Measurements from ENCODE around the gene MGMT. TPM values are rescaled to one million over a fixed set of nuclear protein-coding genes. Genes with fewer than 3 reads are reported as not detected.

Gene MGMT
- total RNA-seq, 2 donors from 2014 or later = 28.6 to 33.7 TPM

GRCh38 chr10:129505500-129506075 is 38.5 kb downstream of the MGMT start:
- Histone ChIP-seq H3K27ac (ENCODE audit: low read depth, low read length) (no peak overlapping the region), H3K9me3 (ENCODE audit: control insufficient read depth, low read length) (no peaks in the 10 kb centered on the region), H3K4me1 (ENCODE audit: control insufficient read depth, insufficient read depth, low read length) (peaks cover 4% of the 10 kb centered on the region), H3K4me3 (ENCODE audit: low read length) (no peak overlapping the region), H3K27me3 (ENCODE audit: control insufficient read depth, insufficient read depth, low read length, poor library complexity, severe bottlenecking) (no peaks in the 10 kb centered on the region), H3K9ac (ENCODE audit: extremely low read depth, low read length, poor library complexity, severe bottlenecking) (no peak overlapping the region), H3K36me3 (ENCODE audit: control insufficient read depth, insufficient read depth, low read length) (no peaks in the 10 kb centered on the region)
- no peak for DNase-seq
- Mint-ChIP-seq H3K27me3 (ENCODE audit: insufficient read depth) (no peaks in the 10 kb centered on the region), H3K27ac (no peak overlapping the region), H3K4me3 (no peak overlapping the region), H3K4me1 (no peaks in the 10 kb centered on the region), H3K36me3 (ENCODE audit: low read depth) (peaks cover 9% of the 10 kb centered on the region), H3K9me3 (peaks cover 9% of the 10 kb centered on the region)
- no peak for TF ChIP-seq CTCF (conservative IDR thresholded peaks at IDR 0.05)
- 50 to 68% methylated on average over 2 to 4 of the region's 4 CpGs for WGBS, 2 experiments (ENCODE audit: insufficient coverage in 1 of 2, insufficient read length in 1 of 2)

DNA sequence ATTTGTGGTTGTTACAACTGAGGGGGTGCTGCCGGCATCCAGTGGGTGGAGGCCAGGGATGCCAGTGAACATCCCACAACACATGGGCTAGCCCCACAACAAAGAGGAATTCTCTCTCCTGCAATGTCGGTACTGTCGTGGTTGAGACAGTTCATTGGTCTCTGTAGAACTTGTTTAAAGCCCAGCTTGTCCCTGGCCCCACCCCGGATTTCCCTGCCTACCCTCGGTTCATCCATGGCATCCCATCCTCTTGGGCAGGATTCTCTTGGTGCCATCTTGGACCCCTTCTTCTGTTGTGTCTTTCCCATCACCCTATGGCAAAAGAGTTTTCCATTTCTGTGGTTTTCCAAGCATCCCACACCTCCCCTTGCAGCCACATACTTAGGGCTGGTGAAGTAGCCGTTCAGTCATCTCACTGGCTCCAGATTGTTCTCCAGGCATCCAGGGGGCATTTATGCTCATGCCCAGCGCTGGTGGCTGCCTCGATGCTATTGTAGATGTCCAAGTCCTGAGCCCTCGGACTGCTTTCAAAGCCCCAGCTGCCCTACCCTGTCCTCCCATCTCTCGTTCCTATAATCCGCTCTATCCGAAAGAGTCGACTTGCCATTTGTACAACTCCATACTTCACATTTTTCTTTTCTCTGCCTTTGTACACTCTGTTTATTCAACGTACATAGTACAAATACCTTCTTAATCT is 39.2 kb downstream of the MGMT start:
- Mint-ChIP-seq H3K27me3 (ENCODE audit: insufficient read depth) (no peaks in the 10 kb centered on the region), H3K27ac (no peak overlapping the region), H3K4me3 (no peak overlapping the region), H3K4me1 (no peaks in the 10 kb centered on the region), H3K9me3 (peaks cover 9% of the 10 kb centered on the region), H3K36me3 (ENCODE audit: low read depth) (peaks cover 6% of the 10 kb centered on the region)
- Histone ChIP-seq H3K4me1 (ENCODE audit: control insufficient read depth, insufficient read depth, low read length) (no peaks in the 10 kb centered on the region), H3K4me3 (ENCODE audit: low read length) (no peak overlapping the region), H3K27ac (ENCODE audit: low read depth, low read length) (no peak overlapping the region), H3K9ac (ENCODE audit: extremely low read depth, low read length, poor library complexity, severe bottlenecking) (no peak overlapping the region), H3K9me3 (ENCODE audit: control insufficient read depth, low read length) (no peaks in the 10 kb centered on the region), H3K27me3 (ENCODE audit: control insufficient read depth, insufficient read depth, low read length, poor library complexity, severe bottlenecking) (no peaks in the 10 kb centered on the region), H3K36me3 (ENCODE audit: control insufficient read depth, insufficient read depth, low read length) (no peaks in the 10 kb centered on the region)
- TF ChIP-seq CTCF (conservative IDR thresholded peaks at IDR 0.05) = no peak
- 84 to 87% methylated on average over 10 to 14 of the region's 14 CpGs for WGBS, 2 experiments (ENCODE audit: insufficient coverage in 1 of 2, insufficient read length in 1 of 2)
- DNase-seq = no peak

DNA sequence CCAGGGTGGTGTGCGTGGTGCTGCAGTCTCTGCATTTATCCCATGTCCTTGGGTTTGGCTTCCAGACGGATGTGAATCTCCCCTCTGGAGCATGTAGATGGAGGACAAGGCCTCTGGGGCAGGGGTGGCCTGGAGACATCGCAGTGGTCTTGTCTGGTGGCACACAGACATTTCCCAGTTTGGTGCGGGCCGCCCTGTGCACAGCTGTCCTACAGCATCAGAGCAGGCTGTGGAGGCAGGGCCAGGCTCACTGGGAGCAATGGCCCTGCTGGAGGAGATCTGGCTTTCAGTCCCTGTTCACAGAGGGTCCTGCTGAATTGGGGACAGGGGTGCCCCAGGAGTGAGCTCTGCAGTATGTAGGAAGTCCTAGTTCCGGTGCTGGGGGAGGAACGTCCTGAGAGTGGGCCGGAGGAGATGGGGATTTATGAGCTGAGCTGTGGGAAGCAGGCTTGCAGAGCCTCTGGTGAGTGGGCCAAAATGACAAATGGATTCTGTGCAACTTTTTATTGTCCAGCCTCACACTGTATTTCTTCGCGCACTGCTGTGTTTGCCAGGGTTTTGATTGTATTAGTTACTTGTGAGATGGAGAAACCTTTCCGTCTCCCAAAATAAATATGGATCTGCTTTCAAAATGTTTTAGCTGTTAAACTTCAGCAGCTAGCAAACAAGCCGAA is 40.3 kb downstream of the MGMT start:
- H3K4me3 ChIP-seq (ENCODE audit: low read length) = no peak overlapping the region
- no peaks in the 10 kb centered on the region for H3K4me1 ChIP-seq (ENCODE audit: control insufficient read depth, insufficient read depth, low read length)
- no peaks in the 10 kb centered on the region for H3K27me3 Mint-ChIP-seq (ENCODE audit: insufficient read depth)
- peaks cover 6% of the 10 kb centered on the region for H3K36me3 Mint-ChIP-seq (ENCODE audit: low read depth)
- no peak for DNase-seq
- no peaks in the 10 kb centered on the region for H3K27me3 ChIP-seq (ENCODE audit: control insufficient read depth, insufficient read depth, low read length, poor library complexity, severe bottlenecking)
- no peak overlapping the region for H3K4me3 Mint-ChIP-seq
- H3K9me3 ChIP-seq (ENCODE audit: control insufficient read depth, low read length) = no peaks in the 10 kb centered on the region
- no peak overlapping the region for H3K27ac ChIP-seq (ENCODE audit: low read depth, low read length)
- WGBS, 2 experiments (ENCODE audit: insufficient coverage in 1 of 2, insufficient read length in 1 of 2) = 96 to 98% methylated on average over 5 to 12 of the region's 12 CpGs
- peaks cover 9% of the 10 kb centered on the region for H3K9me3 Mint-ChIP-seq
- H3K9ac ChIP-seq (ENCODE audit: extremely low read depth, low read length, poor library complexity, severe bottlenecking) = no peak overlapping the region
- TF ChIP-seq CTCF (conservative IDR thresholded peaks at IDR 0.05) = no peak
- no peak overlapping the region for H3K27ac Mint-ChIP-seq
- H3K36me3 ChIP-seq (ENCODE audit: control insufficient read depth, insufficient read depth, low read length) = no peaks in the 10 kb centered on the region
- no peaks in the 10 kb centered on the region for H3K4me1 Mint-ChIP-seq

All from endodermal cell (in vitro differentiated cells).